ENCODE measurements around the gene NPR3. TPM values are rescaled to one million over a fixed set of nuclear protein-coding genes. Genes with fewer than 3 reads are reported as not detected.

Gene NPR3
- total RNA-seq, 4 donors from 2014 or later, result 0.65 to 2.1 (median 1.5) TPM

- TF ChIP-seq CTCF (IDR thresholded peaks at IDR 0.05), result no peak
- Histone ChIP-seq H3K4me3 (no peak overlapping the region), H3K27me3 (no peaks in the 10 kb centered on the region), H3K27ac (replicated peaks in 1 of 4) (no peak overlapping the region), H3K4me1 (no peaks in the 10 kb centered on the region), H3K9me3 (no peaks in the 10 kb centered on the region), H3K36me3 (no peaks in the 10 kb centered on the region)
- intact Hi-C loops (cut with DNase I), result no loop called here
- DNase-seq (ENCODE audit: extremely low spot score), result no peak
- WGBS, result 88% methylated on average over 5 of the region's 5 CpGs
These were observed 59.3 kb downstream of the NPR3 start for GRCh38 chr5:32770444-32770843.

- intact Hi-C loops (cut with DNase I), result no loop called here
These were observed 59.9 kb downstream of the NPR3 start for GRCh38 chr5:32771037-32771436.

GRCh38 chr5:32773944-32774343, 62.8 kb downstream of the NPR3 start:
- H3K4me1 ChIP-seq, result no peaks in the 10 kb centered on the region
- no peak for DNase-seq (ENCODE audit: extremely low spot score)
- intact Hi-C loops (cut with DNase I), result no loop called here
- no peaks in the 10 kb centered on the region for H3K36me3 ChIP-seq
- no peaks in the 10 kb centered on the region for H3K9me3 ChIP-seq
- no peaks in the 10 kb centered on the region for H3K27me3 ChIP-seq
- TF ChIP-seq EP300 (IDR thresholded peaks at IDR 0.05) (no peak), CTCF (IDR thresholded peaks at IDR 0.05) (no peak), POLR2AphosphoS5 (IDR thresholded peaks at IDR 0.05) (no peak)
- WGBS, result 91% methylated on average over 1 of the region's 1 CpG
- H3K27ac ChIP-seq (replicated peaks in 1 of 4), result no peak overlapping the region
- no peak overlapping the region for H3K4me3 ChIP-seq

More at GRCh38 chr5:32771037-32771436, 59.9 kb downstream of the NPR3 start:
- no peaks in the 10 kb centered on the region for H3K9me3 ChIP-seq
- H3K4me3 ChIP-seq, result no peak overlapping the region
- TF ChIP-seq EP300 (IDR thresholded peaks at IDR 0.05) (no peak), POLR2AphosphoS5 (IDR thresholded peaks at IDR 0.05) (no peak), CTCF (IDR thresholded peaks at IDR 0.05) (no peak), POLR2A (IDR thresholded peaks at IDR 0.05; ENCODE audit: low read depth) (no peak)
- H3K36me3 ChIP-seq, result no peaks in the 10 kb centered on the region
- no peaks in the 10 kb centered on the region for H3K27me3 ChIP-seq
- no peak overlapping the region for H3K27ac ChIP-seq (replicated peaks in 1 of 4)
- H3K4me1 ChIP-seq, result no peaks in the 10 kb centered on the region
- DNase-seq (ENCODE audit: extremely low spot score), result no peak
- 83% methylated on average over 9 of the region's 9 CpGs for WGBS

DNA sequence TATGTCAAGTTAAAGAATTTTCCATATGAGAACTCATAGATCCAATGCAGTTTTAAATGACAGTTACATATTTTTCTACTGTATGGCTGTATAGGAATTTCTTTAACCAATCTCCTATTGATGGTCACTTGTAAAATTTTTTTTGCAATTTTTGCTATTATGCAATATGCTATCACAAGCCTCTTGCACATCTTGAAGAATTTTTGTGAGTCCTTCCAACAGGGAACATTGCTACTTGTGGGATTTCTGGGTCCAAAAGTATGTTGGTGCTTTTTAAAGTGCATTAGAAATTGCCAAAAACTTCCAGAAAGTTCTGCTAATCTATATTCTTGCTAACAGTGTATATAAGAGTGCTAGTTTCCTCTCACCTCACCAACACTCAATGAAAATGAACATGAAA, 65.1 kb downstream of the NPR3 start:
- Histone ChIP-seq H3K4me1 (peaks cover 0 to 4% (median 0%) of the 10 kb centered on the region in 4 donors), H3K27me3 (no peaks in the 10 kb centered on the region), H3K36me3 (no peaks in the 10 kb centered on the region), H3K4me3 (no peak overlapping the region), H3K9me3 (no peaks in the 10 kb centered on the region), H3K27ac (replicated peaks in 1 of 4) (no peak overlapping the region)
- TF ChIP-seq POLR2AphosphoS5 (IDR thresholded peaks at IDR 0.05) (no peak), CTCF (IDR thresholded peaks at IDR 0.05) (no peak), EP300 (IDR thresholded peaks at IDR 0.05) (no peak), POLR2A (IDR thresholded peaks at IDR 0.05; ENCODE audit: low read depth) (no peak)
- intact Hi-C loops (cut with DNase I), result no loop called here
- no peak for DNase-seq (ENCODE audit: extremely low spot score)

DNA sequence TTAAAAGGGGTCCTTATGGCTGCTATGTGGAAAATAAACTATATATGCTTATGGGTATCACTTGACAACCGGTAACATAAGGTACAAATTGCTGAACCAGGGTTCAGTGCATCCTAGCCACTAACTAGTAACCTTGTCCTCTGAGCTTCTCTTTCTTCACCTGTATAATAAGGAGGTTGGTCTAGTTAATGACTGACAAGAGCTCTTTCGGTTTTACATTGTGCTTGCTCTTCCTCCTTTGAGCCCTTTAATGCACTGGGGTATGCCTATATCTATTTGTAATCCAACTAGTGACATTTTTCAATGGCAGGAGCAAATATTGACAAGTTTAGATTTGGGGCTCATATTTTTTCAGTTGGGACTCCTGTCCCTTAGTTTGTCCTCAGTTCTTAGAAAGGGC, 66.1 kb downstream of the NPR3 start:
- WGBS, result 86% methylated on average over 2 of the region's 2 CpGs
- TF ChIP-seq CTCF (IDR thresholded peaks at IDR 0.05) (no peak), EP300 (IDR thresholded peaks at IDR 0.05) (no peak), POLR2AphosphoS5 (IDR thresholded peaks at IDR 0.05) (no peak)
- Histone ChIP-seq H3K27ac (replicated peaks in 1 of 4) (no peak overlapping the region), H3K36me3 (no peaks in the 10 kb centered on the region), H3K4me3 (no peak overlapping the region), H3K9me3 (no peaks in the 10 kb centered on the region), H3K4me1 (peaks cover 0 to 4% (median 0%) of the 10 kb centered on the region in 4 donors), H3K27me3 (no peaks in the 10 kb centered on the region)
- intact Hi-C loops (cut with DNase I), result no loop called here
- no peak for DNase-seq (ENCODE audit: extremely low spot score)

All from esophagus muscularis mucosa (tissue), 4 donors.